Measurements from ENCODE around the gene CSTF2. TPM values are rescaled to one million over a fixed set of nuclear protein-coding genes. Genes with fewer than 3 reads are reported as not detected.

The CSTF2 gene
- total and polyA plus RNA-seq, 2 of the 4 experiments (the other 2 are of a cell fraction): 22.8 to 30.3 TPM

DNA sequence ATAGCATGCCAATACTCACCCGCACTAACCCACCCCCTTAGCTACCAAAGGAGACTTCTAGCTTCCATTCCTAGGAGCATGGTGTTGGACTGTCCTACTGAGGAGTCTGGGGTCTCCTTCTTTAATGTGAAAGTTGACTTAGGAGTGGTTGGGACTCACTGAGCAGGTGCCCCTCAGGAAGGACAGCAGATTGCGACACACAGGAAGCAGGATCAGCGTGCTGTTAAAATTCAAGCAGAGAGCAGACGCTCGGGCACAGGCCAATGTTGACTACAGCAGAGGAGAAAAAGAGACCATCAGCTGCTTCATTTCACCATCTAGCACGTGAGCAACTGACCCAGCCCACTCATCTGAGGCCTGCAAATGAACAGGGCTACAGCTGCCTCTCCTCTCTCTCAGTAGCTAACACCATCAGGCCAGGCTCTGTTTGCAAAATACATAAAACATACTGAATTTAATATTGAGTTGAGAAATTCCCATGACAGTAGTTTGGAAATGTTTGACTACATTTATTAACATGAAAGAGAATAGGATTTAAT is 43.2 kb downstream of the CSTF2 start:
- TF ChIP-seq RFX5 (IDR thresholded peaks at IDR 0.05; ENCODE audit: low read depth, low read length) (no peak), FOS (IDR thresholded peaks at IDR 0.05; ENCODE audit: low read depth, low read length) (no peak), CEBPB (IDR thresholded peaks at IDR 0.05; ENCODE audit: low read depth, low read length) (peak; percentile 50), POLR2A (IDR thresholded peaks at IDR 0.05; ENCODE audit: low read depth, low read length) (no peak)
- intact Hi-C loops (cut with micrococcal nuclease) (no loop called here), dilution Hi-C loops (cut with HindIII; ENCODE audit: low sequenced_read_pairs, unreplicated experiment) (no loop called here), in situ Hi-C loops (cut with MboI; ENCODE audit: low sequenced_read_pairs) (no loop called here)
- Histone ChIP-seq H3K9me1 (ENCODE audit: insufficient read depth, low read length) (no peaks in the 10 kb centered on the region), H3K79me1 (ENCODE audit: low read depth in 1 of 2, low read length in 2 of 2) (no peaks in the 10 kb centered on the region), H4K20me1 (ENCODE audit: insufficient read depth, low read length) (no peaks in the 10 kb centered on the region), H3K4me1 (ENCODE audit: control insufficient read depth, insufficient read depth, low read length) (0 out of 2 replicates have a peak, but pooled peaks cover 2% of the 10 kb centered on the region), H3K27me3 (ENCODE audit: control insufficient read depth, insufficient read depth, low read length) (peaks cover 1% of the 10 kb centered on the region; the same call in 1 of the 2 replicates), H3K9ac (ENCODE audit: low read depth, low read length) (no peak overlapping the region), H3K4ac (ENCODE audit: low read depth, low read length) (no peak overlapping the region), H2AFZ (replicated peaks; ENCODE audit: low read length, poor library complexity) (no peak overlapping the region), H4K8ac (ENCODE audit: low read depth in 2 of 2, low read length in 2 of 2) (no peak overlapping the region), H4K5ac (ENCODE audit: low read depth, low read length) (no peak overlapping the region), H4K91ac (ENCODE audit: insufficient read depth, low read depth, low read length) (no peak overlapping the region), H3K56ac (ENCODE audit: extremely low read depth, insufficient read depth, low read length) (no peak overlapping the region), H2AK9ac (replicated peaks; ENCODE audit: low read depth, low read length, poor library complexity) (no peak overlapping the region), H3K4me3 (ENCODE audit: insufficient read depth, low read depth, low read length) (no peak overlapping the region), H2BK20ac (ENCODE audit: low read depth, low read length) (no peak overlapping the region), H2AK5ac (ENCODE audit: low read depth, low read length) (no peak overlapping the region), H3K27ac (ENCODE audit: insufficient read depth, low read length) (no peak overlapping the region), H2BK15ac (ENCODE audit: low read depth, low read length) (no peak overlapping the region), H3K9me3 (ENCODE audit: control insufficient read depth, insufficient read depth, low read length) (no peaks in the 10 kb centered on the region), H2BK120ac (ENCODE audit: low read depth, low read length) (no peak overlapping the region), H3K18ac (ENCODE audit: low read depth, low read length) (no peak overlapping the region), H3K14ac (replicated peaks; ENCODE audit: low read depth, low read length) (no peak overlapping the region), H2BK5ac (ENCODE audit: low read depth, low read length, poor library complexity, severe bottlenecking) (no peak overlapping the region), H3K36me3 (ENCODE audit: control insufficient read depth, insufficient read depth, low read length) (no peaks in the 10 kb centered on the region), H3K23ac (ENCODE audit: low read depth, low read length) (no peak overlapping the region), H3K4me2 (ENCODE audit: low read depth, low read length) (no peak overlapping the region; the same call in 1 of the 2 replicates)
- WGBS, 2 experiments (ENCODE audit: extremely low coverage in 2 of 2, insufficient read length in 1 of 2): 20% methylated on average over 3 of the region's 6 CpGs; no CpG with 5 or more reads in 1 of the 2 experiments
- ChIA-PET POLR2A (ENCODE audit: unreplicated experiment) (no interaction called here), CTCF (no interaction called here)
- DNase-seq (no peak), ATAC-seq (ENCODE audit: low read depth) (no peak)
- BruUV-seq (replicated peaks): no TSS peak
